HepG2 (cell line): ENCODE data around the gene HOXA4. TPM values are rescaled to one million over a fixed set of nuclear protein-coding genes. Genes with fewer than 3 reads are reported as not detected.

Experiments used
- ATAC-seq: fragments of 200-7000 bp; cut with Tn5 transposase; 3 replicates; pipeline ENCODE4 v1.9.1; 2020; ENCODE audit warnings: mild to moderate bottlenecking, moderate library complexity
- BruUV-seq: library from RNA; stranded (reverse); fragments of 400-500 nt; replicated peaks from 2 replicates; lab custom pipeline; 2021; lab: Mats Ljungman, UMichigan
- CTCF ChIA-PET: fragments of 300-600 bp; formaldehyde crosslinking; extraction: SDS; loops from one replicate; lab custom pipeline; 2021; ENCODE audit warnings: low total read pairs, inconsistent platforms, low intra/inter-chr PET ratio; lab: Yijun Ruan, JAX
- POLR2A ChIA-PET: fragments of 350-600 bp; sonication (Branson Sonifier 250); formaldehyde crosslinking; loops from one replicate; lab custom pipeline; 2020; ENCODE audit warnings: antibody characterized with exemption, inconsistent platforms; lab: Yijun Ruan, JAX
- DNase-seq: peaks from one replicate; pipeline ENCODE4 v3.0.0-alpha.2; 2015; ENCODE audit warnings: low spot score
- FAIRE-seq: peaks from 3 replicates; lab custom pipeline; 2011; peaks lifted over from hg19 to GRCh38; lab: Jason Lieb, UNC
- H2AFZ ChIP-seq: one replicate; pipeline ENCODE4 v1.6.1; 2011; ENCODE audit warnings: low read length, inconsistent platforms
- H3K27ac ChIP-seq: fragments of 300-600 bp; 3 replicates; pipeline ENCODE4 v1.8.0; 2011; ENCODE audit warnings: mixed run types, mild to moderate bottlenecking, mixed read lengths, low read length, inconsistent platforms; ENCODE audit not compliant: insufficient read depth; ENCODE audit errors: extremely low read length
- H3K27me3 ChIP-seq, 2 experiments: fragments of 200-600 bp in 1 of 2; 2 replicates in 1 of 2; 3 replicates in 1 of 2; pipeline versions ENCODE4 v1.6.0 to v1.8.0; 2011; ENCODE audit warnings: low read length in 2 of 2, mild to moderate bottlenecking in 2 of 2, moderate library complexity in 2 of 2, inconsistent platforms in 1 of 2; ENCODE audit not compliant: insufficient read depth in 2 of 2, control insufficient read depth in 1 of 2
- H3K36me3 ChIP-seq, 2 experiments: fragments of 200-600 bp in 1 of 2; replicated peaks in 1 of 2; 2 replicates in 1 of 2; 3 replicates in 1 of 2; pipeline versions ENCODE4 v1.5.1 to v1.8.0; 2011; ENCODE audit warnings: low read length in 2 of 2, inconsistent platforms in 1 of 2; ENCODE audit not compliant: insufficient read depth in 2 of 2, control insufficient read depth in 1 of 2
- H3K4me1 ChIP-seq: 2 replicates; pipeline ENCODE4 v1.5.1; 2012; ENCODE audit warnings: low read length, inconsistent platforms; ENCODE audit not compliant: insufficient read depth
- H3K4me2 ChIP-seq: 2 replicates; pipeline ENCODE4 v1.6.0; 2011; ENCODE audit warnings: low read depth, low read length, inconsistent platforms
- H3K4me3 ChIP-seq, 3 experiments: fragments of 200-600 bp in 1 of 3; sonication (generic), shearing (Covaris generic) in 1 of 3; replicated peaks in 1 of 3; 2 replicates each; pipeline ENCODE4 v1.5.1; 2011 to 2016; ENCODE audit warnings: low read length in 3 of 3, inconsistent platforms in 2 of 3, low read depth in 2 of 3, mild to moderate bottlenecking in 2 of 3, control low read depth in 1 of 3, mixed read lengths in 1 of 3; ENCODE audit not compliant: insufficient read depth in 1 of 3
- H3K79me2 ChIP-seq: one replicate; pipeline ENCODE4 v1.6.1; 2011; ENCODE audit warnings: low read length, inconsistent platforms; ENCODE audit not compliant: insufficient read depth
- H3K9ac ChIP-seq: 2 replicates; pipeline ENCODE4 v1.6.0; 2011; ENCODE audit warnings: mild to moderate bottlenecking, low read depth, low read length, inconsistent platforms; ENCODE audit not compliant: insufficient read depth
- H3K9me3 ChIP-seq: 2 replicates; pipeline ENCODE4 v1.5.1; 2012; ENCODE audit warnings: mild to moderate bottlenecking, low read length
- H4K20me1 ChIP-seq: 2 replicates; pipeline ENCODE4 v1.6.0; 2011; ENCODE audit warnings: inconsistent platforms, mild to moderate bottlenecking, low read length, moderate library complexity; ENCODE audit not compliant: insufficient read depth
- GLI4 ChIP-seq: sonication (generic); formaldehyde crosslinking; IDR thresholded peaks from 2 replicates; pipeline ENCODE4 v1.5.1; 2020; ENCODE audit warnings: missing genetic modification reagents, mild to moderate bottlenecking, moderate library complexity, borderline replicate concordance
- SOX6 ChIP-seq, 2 experiments: fragments of 450-650 bp in 1 of 2; sonication (generic) in 1 of 2; formaldehyde crosslinking in 1 of 2; IDR thresholded peaks; 2 replicates each; pipeline versions ENCODE4 v1.4.0 to v1.6.1; 2017 to 2020; ENCODE audit warnings: antibody characterized with exemption in 1 of 2, mild to moderate bottlenecking in 1 of 2, missing genetic modification reagents in 1 of 2
- ZNF20 ChIP-seq: sonication (generic); formaldehyde crosslinking; IDR thresholded peaks from 2 replicates; pipeline ENCODE4 v1.4.0; 2020; ENCODE audit warnings: mild to moderate bottlenecking, moderate library complexity, missing genetic modification reagents
- ZSCAN22 ChIP-seq: sonication (generic); formaldehyde crosslinking; IDR thresholded peaks from 2 replicates; pipeline ENCODE4 v1.4.0; 2020; ENCODE audit warnings: mild to moderate bottlenecking, missing genetic modification reagents
- WGBS: methylation state at CpG from one replicate; pipeline ENCODE4 v1.1.6; 2017; ENCODE audit warnings: low lambda C conversion rate; 5-methylcytosine and 5-hydroxymethylcytosine counted together
- in situ Hi-C: cut with HindIII; loops from 2 replicates; pipeline ENCODE4 v1.10.0; 2017; ENCODE audit warnings: low pct_unique_long_range_greater_than_20kb; ENCODE audit not compliant: extremely low pct_ligation_motif_present
- intact Hi-C: fragments of 100-400 bp; cut with micrococcal nuclease; formaldehyde crosslinking; loops from one replicate; pipeline ENCODE4 v1.10.0; 2022; ENCODE audit not compliant: unreplicated experiment
- polyA plus RNA-seq, 8 experiments: library from polyadenylated mRNA; depleted of rRNA in 3 of 8; stranded (reverse) in 7 of 8; unstranded in 1 of 8; fragments of >200 nt; fragmentation: Illumina TruSeq in 4 of 8; extraction: Trizol in 4 of 8; gene quantifications; 2 replicates each; pipeline versions ENCODE4 v1.2.1 to v1.2.3, GENCODE V29; 2011 to 2016; ENCODE audit warnings: low read depth in 4 of 8, missing spikeins in 1 of 8, mixed read lengths in 1 of 8; ENCODE audit not compliant: insufficient read depth in 1 of 8
- total RNA-seq, 5 experiments: library from RNA; depleted of rRNA; stranded (reverse); fragments of >200 nt; fragmentation: Illumina TruSeq; extraction: Trizol; gene quantifications; 2 replicates each; pipeline ENCODE4 v1.2.3, GENCODE V29; 2016; ENCODE audit warnings: low read depth in 1 of 5
- TF ChIP-seq, protein P1 (sequence below): sonication (generic); formaldehyde crosslinking; IDR thresholded peaks from 2 replicates; pipeline ENCODE4 v1.5.1; 2020; ENCODE audit warnings: missing genetic modification reagents, mild to moderate bottlenecking, borderline replicate concordance
- TF ChIP-seq, protein P2 (sequence below): sonication (generic); formaldehyde crosslinking; IDR thresholded peaks from 2 replicates; pipeline ENCODE4 v1.4.0; 2020; ENCODE audit warnings: missing genetic modification reagents

The HOXA4 gene
- total and polyA plus RNA-seq, 2 of the 13 experiments (the other 11 are each of a cell fraction or from before 2014, with no cell fraction given): 2.4 to 5.4 TPM

DNA sequence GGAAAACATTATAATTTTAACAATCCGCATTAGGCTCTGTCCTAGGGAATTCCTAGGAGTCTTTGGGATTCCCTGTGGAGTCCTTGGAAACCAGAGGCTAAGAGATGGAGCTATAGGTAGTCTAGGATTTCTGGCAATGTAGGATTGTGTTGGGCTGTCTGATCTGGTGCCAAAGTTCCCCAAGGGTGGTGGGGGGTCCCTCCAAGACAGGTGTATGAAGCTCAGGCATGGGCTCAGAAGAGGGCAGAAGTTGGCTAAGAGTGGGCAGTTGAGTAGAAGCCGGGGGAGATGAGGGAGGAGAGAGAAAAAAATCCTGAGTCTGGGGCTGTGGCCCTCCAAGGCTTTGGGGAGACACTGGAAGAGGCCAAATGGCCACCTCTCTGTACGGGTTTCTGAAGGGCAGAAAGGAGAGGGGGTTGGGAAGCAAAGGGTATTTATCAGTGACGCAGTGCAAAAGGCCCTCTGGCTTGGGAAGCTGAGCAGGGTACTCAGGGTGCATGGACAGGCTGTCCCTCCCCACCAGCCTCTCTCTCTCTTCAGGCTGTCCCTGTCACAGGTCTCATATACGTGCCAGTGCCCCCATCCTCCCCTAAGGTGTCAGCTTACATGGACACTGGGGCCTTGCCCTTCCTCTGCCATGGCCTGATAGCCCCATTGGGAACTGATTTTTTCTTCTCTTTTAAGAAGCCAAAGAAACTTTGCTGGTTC is 16.1 kb upstream of the HOXA4 start:
- DNase-seq: no peak
- Histone ChIP-seq H3K9ac (no peak overlapping the region), H3K4me3 (no peak overlapping the region), H3K79me2 (peaks cover 5% of the 10 kb centered on the region), H3K27ac (no peak overlapping the region), H3K4me1 (peaks cover 30% of the 10 kb centered on the region), H2AFZ (no peak overlapping the region), H3K36me3 (no peaks in the 10 kb centered on the region; a peak in 2 of 5 replicates), H4K20me1 (no peaks in the 10 kb centered on the region), H3K4me2 (no peak overlapping the region), H3K27me3 (peaks cover 0 to 6% of the 10 kb centered on the region in 2 experiments; a peak in 1 of 5 replicates), H3K9me3 (no peaks in the 10 kb centered on the region)
- ATAC-seq: no peak
- 96% methylated on average over 5 of the region's 5 CpGs for WGBS
- ChIA-PET CTCF (no interaction called here), POLR2A (no interaction called here)
- intact Hi-C loops (no loop called here), in situ Hi-C loops (no loop called here)
- no peak for FAIRE-seq
- no TSS peak for BruUV-seq
- TF ChIP-seq, protein P1, sequence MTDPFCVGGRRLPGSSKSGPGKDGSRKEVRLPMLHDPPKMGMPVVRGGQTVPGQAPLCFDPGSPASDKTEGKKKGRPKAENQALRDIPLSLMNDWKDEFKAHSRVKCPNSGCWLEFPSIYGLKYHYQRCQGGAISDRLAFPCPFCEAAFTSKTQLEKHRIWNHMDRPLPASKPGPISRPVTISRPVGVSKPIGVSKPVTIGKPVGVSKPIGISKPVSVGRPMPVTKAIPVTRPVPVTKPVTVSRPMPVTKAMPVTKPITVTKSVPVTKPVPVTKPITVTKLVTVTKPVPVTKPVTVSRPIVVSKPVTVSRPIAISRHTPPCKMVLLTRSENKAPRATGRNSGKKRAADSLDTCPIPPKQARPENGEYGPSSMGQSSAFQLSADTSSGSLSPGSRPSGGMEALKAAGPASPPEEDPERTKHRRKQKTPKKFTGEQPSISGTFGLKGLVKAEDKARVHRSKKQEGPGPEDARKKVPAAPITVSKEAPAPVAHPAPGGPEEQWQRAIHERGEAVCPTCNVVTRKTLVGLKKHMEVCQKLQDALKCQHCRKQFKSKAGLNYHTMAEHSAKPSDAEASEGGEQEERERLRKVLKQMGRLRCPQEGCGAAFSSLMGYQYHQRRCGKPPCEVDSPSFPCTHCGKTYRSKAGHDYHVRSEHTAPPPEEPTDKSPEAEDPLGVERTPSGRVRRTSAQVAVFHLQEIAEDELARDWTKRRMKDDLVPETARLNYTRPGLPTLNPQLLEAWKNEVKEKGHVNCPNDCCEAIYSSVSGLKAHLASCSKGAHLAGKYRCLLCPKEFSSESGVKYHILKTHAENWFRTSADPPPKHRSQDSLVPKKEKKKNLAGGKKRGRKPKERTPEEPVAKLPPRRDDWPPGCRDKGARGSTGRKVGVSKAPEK (CRISPR knock-in tag): no peak
- TF ChIP-seq GLI4 (no peak), ZSCAN22 (CRISPR knock-in tag) (no peak), SOX6 (IDR thresholded peaks at IDR 0.05) (no peak), SOX6 (CRISPR knock-in tag; IDR thresholded peaks at IDR 0.05) (no peak), ZNF20 (no peak)
- TF ChIP-seq, protein P2, sequence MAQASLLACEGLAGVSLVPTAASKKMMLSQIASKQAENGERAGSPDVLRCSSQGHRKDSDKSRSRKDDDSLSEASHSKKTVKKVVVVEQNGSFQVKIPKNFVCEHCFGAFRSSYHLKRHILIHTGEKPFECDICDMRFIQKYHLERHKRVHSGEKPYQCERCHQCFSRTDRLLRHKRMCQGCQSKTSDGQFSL (CRISPR knock-in tag): no peak
